ENCODE results near the gene SYNRG. TPM values are rescaled to one million over a fixed set of nuclear protein-coding genes. Genes with fewer than 3 reads are reported as not detected.

SYNRG gene
- total and polyA plus RNA-seq, 4 donors = 6.5 to 20.5 (median 15.9) TPM

- TF ChIP-seq SP1 (IDR thresholded peaks at IDR 0.05) (no peak), YY1 (IDR thresholded peaks at IDR 0.05) (no peak), ZBTB33 (IDR thresholded peaks at IDR 0.05) (no peak), TAF1 (conservative IDR thresholded peaks at IDR 0.05) (no peak), CTCF (IDR thresholded peaks at IDR 0.05; ENCODE audit: low read depth, low read length, missing input control) (no peak), HNF4G (IDR thresholded peaks at IDR 0.05) (no peak), EGR1 (IDR thresholded peaks at IDR 0.05; ENCODE audit: low read depth in 2 of 2) (no peak), MAX (IDR thresholded peaks at IDR 0.05) (no peak), NR2F2 (IDR thresholded peaks at IDR 0.05) (no peak), RXRA (IDR thresholded peaks at IDR 0.05) (no peak), JUND (IDR thresholded peaks at IDR 0.05) (no peak), FOXA1 (IDR thresholded peaks at IDR 0.05) (no peak), ATF3 (IDR thresholded peaks at IDR 0.05) (no peak), RAD21 (IDR thresholded peaks at IDR 0.05) (no peak), GABPA (IDR thresholded peaks at IDR 0.05 in 1 of 2, conservative IDR thresholded peaks at IDR 0.05 in 1 of 2) (no peak), HNF4A (conservative IDR thresholded peaks at IDR 0.05) (no peak), FOXA2 (IDR thresholded peaks at IDR 0.05) (no peak), REST (IDR thresholded peaks at IDR 0.05) (no peak)
- Histone ChIP-seq H3K36me3 (ENCODE audit: control insufficient read depth in 4 of 4, insufficient read depth in 3 of 4, low read depth in 1 of 4, low read length in 3 of 4) (peaks cover 9 to 37% (median 31%) of the 10 kb centered on the region in 4 donors), H3K4me3 (ENCODE audit: low read depth in 1 of 3, low read length in 3 of 3) (no peak overlapping the region), H3K9me3 (ENCODE audit: control insufficient read depth in 4 of 4, low read length in 3 of 4) (no peaks in the 10 kb centered on the region), H3K9ac (ENCODE audit: low read depth in 1 of 2, low read length in 2 of 2) (no peak overlapping the region), H3K27me3 (ENCODE audit: control insufficient read depth in 4 of 4, insufficient read depth in 4 of 4, low read length in 3 of 4) (no peaks in the 10 kb centered on the region), H3K4me1 (ENCODE audit: control insufficient read depth in 4 of 4, insufficient read depth in 4 of 4, low read length in 3 of 4) (no peaks in the 10 kb centered on the region), H3K27ac (ENCODE audit: low read depth in 1 of 2, low read length in 2 of 2) (no peak overlapping the region)
- DNase-seq (ENCODE audit: low spot score) = no peak
- WGBS = 94% methylated on average over 1 of the region's 1 CpG
These were observed 142.7 kb downstream of the SYNRG start for GRCh38 chr17:37466471-37466870.

Data from liver (tissue), 9 donors.